Endothelial cell of umbilical vein (primary cell): Measurements from ENCODE around the gene P3H1. TPM values are rescaled to one million over a fixed set of nuclear protein-coding genes. Genes with fewer than 3 reads are reported as not detected.

Experiments used
- BruUV-seq: library from RNA; stranded (reverse); fragments of 400-500 nt; replicated peaks from 2 replicates; lab custom pipeline; 2021; lab: Mats Ljungman, UMichigan
- CTCF ChIA-PET: fragments of 300-600, 350-600 bp; sonication (Branson Sonifier 250); formaldehyde crosslinking; loops from one replicate; lab custom pipeline; 2021; ENCODE audit warnings: antibody characterized with exemption, inconsistent platforms; lab: Charles Lee
- POLR2A ChIA-PET: fragments of 300-600, 350-600 bp; sonication (Branson Sonifier 250); formaldehyde crosslinking; loops from one replicate; lab custom pipeline; 2021; ENCODE audit warnings: antibody characterized with exemption, inconsistent platforms; lab: Charles Lee
- DNase-seq: peaks from one replicate; pipeline ENCODE4 v3.0.0-alpha.2; 2011; ENCODE audit warnings: low read depth, low spot score
- FAIRE-seq: peaks from 2 replicates; lab custom pipeline; 2011; peaks lifted over from hg19 to GRCh38; lab: Jason Lieb, UNC
- H2AFZ ChIP-seq: 2 replicates; pipeline ENCODE4 v1.6.0; 2012; ENCODE audit warnings: low read depth, low read length, control low read depth, inconsistent platforms
- H3K27ac ChIP-seq: 2 replicates; pipeline ENCODE4 v1.5.1; 2011; ENCODE audit warnings: low read depth, mild to moderate bottlenecking, control low read depth, low read length, moderate library complexity; ENCODE audit not compliant: insufficient read depth
- H3K27me3 ChIP-seq, 2 experiments: 2 replicates each; pipeline versions ENCODE4 v1.6.0 to v1.6.1; 2011; ENCODE audit warnings: low read length in 2 of 2, mixed read lengths in 1 of 2; ENCODE audit not compliant: control insufficient read depth in 2 of 2, insufficient read depth in 2 of 2
- H3K36me3 ChIP-seq, 2 experiments: 2 replicates in 1 of 2; 3 replicates in 1 of 2; pipeline ENCODE4 v1.5.1; 2011; ENCODE audit warnings: low read length in 2 of 2, mild to moderate bottlenecking in 1 of 2, moderate library complexity in 1 of 2; ENCODE audit not compliant: control insufficient read depth in 2 of 2, insufficient read depth in 2 of 2; ENCODE audit errors: extremely low read depth in 1 of 2
- H3K4me1 ChIP-seq: 3 replicates; pipeline ENCODE4 v1.5.1; 2011; ENCODE audit warnings: mild to moderate bottlenecking, low read length; ENCODE audit not compliant: control insufficient read depth, insufficient read depth; ENCODE audit errors: extremely low read depth
- H3K4me2 ChIP-seq: 2 replicates; pipeline ENCODE4 v1.6.1; 2011; ENCODE audit warnings: low read length, control low read depth, mixed read lengths; ENCODE audit not compliant: insufficient read depth
- H3K4me3 ChIP-seq, 3 experiments: fragments of 200-600 bp in 1 of 3; sonication (generic), shearing (Covaris generic) in 1 of 3; replicated peaks in 1 of 3; 2 replicates each; pipeline ENCODE4 v1.5.1; 2011 to 2016; ENCODE audit warnings: control low read depth in 3 of 3, low read length in 3 of 3, mild to moderate bottlenecking in 2 of 3, inconsistent platforms in 1 of 3, low read depth in 1 of 3, moderate library complexity in 1 of 3; ENCODE audit not compliant: insufficient read depth in 1 of 3
- H3K79me2 ChIP-seq: 2 replicates; pipeline ENCODE4 v1.6.0; 2012; ENCODE audit warnings: low read length, inconsistent platforms; ENCODE audit not compliant: control insufficient read depth, insufficient read depth
- H3K9ac ChIP-seq: replicated peaks from 2 replicates; pipeline ENCODE3; 2011; ENCODE audit warnings: low read length, control low read depth; ENCODE audit not compliant: insufficient read depth; ENCODE audit errors: extremely low read depth
- H3K9me1 ChIP-seq: replicated peaks from 3 replicates; pipeline ENCODE4 v1.6.0; 2011; ENCODE audit warnings: mild to moderate bottlenecking, low read length; ENCODE audit not compliant: control insufficient read depth, insufficient read depth; ENCODE audit errors: extremely low read depth
- H3K9me3 ChIP-seq: replicated peaks from 2 replicates; pipeline ENCODE4 v1.5.1; 2012; ENCODE audit warnings: low read length, inconsistent platforms; ENCODE audit not compliant: control insufficient read depth, insufficient read depth
- H4K20me1 ChIP-seq: replicated peaks from 2 replicates; pipeline ENCODE3; 2011; ENCODE audit warnings: mild to moderate bottlenecking, low read length; ENCODE audit not compliant: control insufficient read depth, insufficient read depth; ENCODE audit errors: extremely low read depth
- CTCF ChIP-seq, 2 donors: IDR thresholded peaks; 1 replicate in 1 of 2; 2 replicates in 1 of 2; pipeline ENCODE4 v1.5.1; 2011; ENCODE audit warnings: low read length in 2 of 2, mild to moderate bottlenecking in 2 of 2, moderate library complexity in 2 of 2, control low read depth in 1 of 2, inconsistent platforms in 1 of 2, low read depth in 1 of 2; ENCODE audit not compliant: insufficient read depth in 1 of 2; ENCODE audit errors: extremely low read depth in 1 of 2
- EZH2 ChIP-seq: IDR thresholded peaks from 2 replicates; pipeline ENCODE4 v1.6.1; 2012; ENCODE audit warnings: borderline replicate concordance, low read depth, mild to moderate bottlenecking, moderate library complexity, low read length, inconsistent platforms; ENCODE audit not compliant: severe bottlenecking
- FOS ChIP-seq: IDR thresholded peaks from 2 replicates; pipeline ENCODE4 v1.6.1; 2011; ENCODE audit warnings: mild to moderate bottlenecking, low read length, moderate library complexity, borderline replicate concordance; ENCODE audit not compliant: insufficient read depth
- GATA2 ChIP-seq: IDR thresholded peaks from 2 replicates; pipeline ENCODE4 v1.7.0; 2011; ENCODE audit warnings: low read depth, mild to moderate bottlenecking, moderate library complexity, mixed read lengths, low read length; ENCODE audit not compliant: insufficient read length, insufficient read depth
- JUN ChIP-seq: IDR thresholded peaks from 2 replicates; pipeline ENCODE4 v1.6.1; 2011; ENCODE audit warnings: borderline replicate concordance, low read depth; ENCODE audit not compliant: insufficient read length, insufficient read depth
- MAX ChIP-seq: IDR thresholded peaks from 2 replicates; pipeline ENCODE4 v1.6.1; 2011; ENCODE audit not compliant: insufficient read depth, insufficient read length
- MYC ChIP-seq: IDR thresholded peaks from one replicate; pipeline ENCODE4 v1.6.1; 2011; ENCODE audit warnings: mild to moderate bottlenecking, low read depth, low read length
- POLR2A ChIP-seq: IDR thresholded peaks from 2 replicates; pipeline ENCODE4 v1.6.1; 2012; ENCODE audit warnings: low read depth, mild to moderate bottlenecking, control low read depth, low read length
- POLR2AphosphoS5 ChIP-seq: IDR thresholded peaks from 2 replicates; pipeline ENCODE4 v1.6.1; 2012; ENCODE audit warnings: low read depth, mild to moderate bottlenecking, control low read depth, low read length, moderate library complexity; ENCODE audit not compliant: insufficient read depth
- dilution Hi-C: fragments of 300-500 bp; cut with MboI; formaldehyde crosslinking; loops from one replicate; pipeline ENCODE4 v1.15.0; 2019; ENCODE audit warnings: low sequenced_read_pairs; ENCODE audit not compliant: extremely low pct_ligation_motif_present
- intact Hi-C: fragments of 100-400 bp; cut with micrococcal nuclease; formaldehyde crosslinking; loops from one replicate; pipeline ENCODE4 v1.10.0; 2022
- polyA plus RNA-seq, 4 experiments: library from polyadenylated mRNA; depleted of rRNA in 3 of 4; stranded (reverse) in 3 of 4; unstranded in 1 of 4; fragments of >200 nt; gene quantifications; 2 replicates each; pipeline versions ENCODE4 v1.2.1 to v1.2.3, GENCODE V29; 2011 to 2012; ENCODE audit warnings: missing spikeins in 1 of 4
- total RNA-seq: library from RNA; stranded (reverse); gene quantifications from 2 replicates; pipeline ENCODE4 v1.2.3, GENCODE V29; 2021

Gene P3H1
- total and polyA plus RNA-seq, 2 donors (not counting 3 experiments of a cell fraction or from before 2014, with no cell fraction given), result 136 to 194 TPM

GRCh38 chr1:42730988-42731387 is 35.8 kb downstream of the P3H1 start:
- H3K4me3 ChIP-seq, result no peak overlapping the region
- no peaks in the 10 kb centered on the region for H3K9me3 ChIP-seq
- POLR2A ChIA-PET, result no interaction called here
- no peak overlapping the region for H3K27ac ChIP-seq
- no peaks in the 10 kb centered on the region for H3K79me2 ChIP-seq
- no TSS peak for BruUV-seq
- H3K27me3 ChIP-seq, result no peaks in the 10 kb centered on the region
- dilution Hi-C loops, result no loop called here
- H2AFZ ChIP-seq, result no peak overlapping the region
- no peak for FAIRE-seq
- intact Hi-C loops, result loop anchor here (2.0 kb wide), 1 partner anchor 152 kb away; no protein-coding TSS in a partner anchor
- no peak overlapping the region for H3K4me2 ChIP-seq
- H3K9ac ChIP-seq, result no peak overlapping the region
- no peak for DNase-seq
- no peak for TF ChIP-seq MYC
- no peak for TF ChIP-seq GATA2
- TF ChIP-seq FOS, result no peak
- no peak for TF ChIP-seq EZH2
- no peak for TF ChIP-seq CTCF (IDR thresholded peaks at IDR 0.05; ENCODE audit: extremely low read depth in 1 of 2, insufficient read depth in 1 of 2, low read depth in 1 of 2, low read length in 2 of 2)
- TF ChIP-seq MAX, result no peak
- no peak for TF ChIP-seq POLR2AphosphoS5
- TF ChIP-seq JUN, result no peak
- no peak for TF ChIP-seq POLR2A
- H3K4me1 ChIP-seq, result no peaks in the 10 kb centered on the region
- H4K20me1 ChIP-seq, result no peaks in the 10 kb centered on the region
- H3K9me1 ChIP-seq, result no peaks in the 10 kb centered on the region
- no peaks in the 10 kb centered on the region for H3K36me3 ChIP-seq
- CTCF ChIA-PET, result no interaction called here
